Heart right ventricle (tissue), 16 donors: Measurements from ENCODE around the gene TMEM182. TPM values are rescaled to one million over a fixed set of nuclear protein-coding genes. Genes with fewer than 3 reads are reported as not detected.

Source experiments
- ATAC-seq, 8 donors: fragments of 200-7000 bp; cut with Tn5 transposase; one replicate each; pipeline ENCODE4 v1.9.1; 2020; ENCODE audit warnings: mild to moderate bottlenecking in 8 of 8, moderate library complexity in 8 of 8, moderate number of reproducible peaks in 1 of 8
- DNase-seq, 2 donors: peaks; one replicate each; pipeline ENCODE4 v3.0.0-alpha.2; 2020
- H3K27ac ChIP-seq, 10 donors: fragments of 200-600 bp; sonication (generic) in 2 of 10; one replicate each; pipeline versions ENCODE4 v1.5.0 to v1.8.0; 2020 to 2022; ENCODE audit warnings: mild to moderate bottlenecking in 3 of 10
- H3K27me3 ChIP-seq, 7 donors: fragments of 200-600 bp; one replicate each; pipeline ENCODE4 v1.8.0; 2021 to 2022; ENCODE audit warnings: mild to moderate bottlenecking in 2 of 7
- H3K36me3 ChIP-seq, 9 donors: fragments of 200-600 bp; sonication (generic) in 1 of 9; one replicate each; pipeline versions ENCODE4 v1.5.0 to v1.8.0; 2020 to 2022; ENCODE audit warnings: mild to moderate bottlenecking in 2 of 9
- H3K4me1 ChIP-seq, 9 donors: fragments of 200-600 bp; sonication (generic) in 1 of 9; one replicate each; pipeline versions ENCODE4 v1.5.0 to v1.8.0; 2020 to 2022; ENCODE audit warnings: mild to moderate bottlenecking in 4 of 9
- H3K4me3 ChIP-seq, 10 donors: fragments of 200-600 bp; sonication (generic) in 2 of 10; one replicate each; pipeline versions ENCODE4 v1.5.0 to v1.8.0; 2020 to 2022; ENCODE audit warnings: mild to moderate bottlenecking in 7 of 10, moderate library complexity in 2 of 10
- H3K9me3 ChIP-seq, 11 donors: fragments of 200-600 bp in 10 of 11; sonication (generic) in 2 of 11; one replicate each; pipeline versions ENCODE4 v1.5.0 to v1.8.0; 2013 to 2022; ENCODE audit warnings: mild to moderate bottlenecking in 2 of 11, control low read depth in 1 of 11, moderate library complexity in 1 of 11
- CTCF ChIP-seq, 9 donors: fragments of 200-600 bp; sonication (generic) in 2 of 9; IDR thresholded peaks; one replicate each; pipeline versions ENCODE4 v1.5.0 to v1.8.0; 2021 to 2022; ENCODE audit warnings: antibody characterized with exemption in 9 of 9, mild to moderate bottlenecking in 5 of 9, moderate library complexity in 1 of 9
- WGBS, 2 donors: extraction: QIAGEN DNeasy Blood & Tissue Kit; methylation state at CpG; one replicate each; pipeline ENCODE4 v1.1.7; 2013; ENCODE audit warnings: inconsistent platforms in 1 of 2; 5-methylcytosine and 5-hydroxymethylcytosine counted together
- intact Hi-C, 10 donors: fragments of 100-400 bp; cut with DNase I; formaldehyde crosslinking; loops; one replicate each; pipeline versions ENCODE4 v1.11.1 to v1.14.2; 2022
- polyA plus RNA-seq, 2 donors: library from polyadenylated mRNA; stranded (reverse); fragments of 200-250 nt; gene quantifications; one replicate each; pipeline ENCODE4 v1.2.3, GENCODE V29; 2013
- total RNA-seq, 10 donors: library from RNA; stranded (reverse); fragmentation: NEBNext Ultra II Directional in 3 of 10; extraction: Animal tissue kit (Norgen Biotek cat#: 25700) in 3 of 10; gene quantifications; one replicate each; pipeline versions ENCODE4 v1.2.1 to v1.2.4, GENCODE V29; 2021 to 2023
- donor health status: Arrhythmogenic right ventricular cardiomyopathy.
- donor health status: ischemic (EF 13 %, LVEDD 7.1; RV severe dilation, severe dysfunction).
- donor health status: healthy with polysubstance abuse.
- donor health status: DM: no; HTN: yes; CAD: no.
- donor health status: DM: no; HTN: no; CAD: no.
- donor health status: ischemic (EF 25% LVEDD 6.9; RV normal size, moderate dysfunction).
- donor health status: ischemic (EF 25% LVEDD 5.7; RV mildly dilated, moderate dysfunction).
- donor health status: healthy.
- donor health status: DM: yes; HTN: yes; CAD: no.
- donor health status: Ischemic cardiomyopathy.
- donor health status: ischemic (EF 35%, LVEDD 5.7; RV mildly dilated, moderate dysfunction).
- donor health status: nonischemic (EF 11% LVEDD 7.7; RV severe dilation, severe dysfunction).
- donor health status: DM: yes; HTN: yes; CAD: no.
- donor health status: PGD.
- donor health status: ischemic (EF 29% LVEDD 5.4; RV normal size, mild dysfunction).
- donor health status: nonischemic (EF 23%, LVEDD 6.1; RV moderate dilation, normal function).

TMEM182 gene
- total and polyA plus RNA-seq, 12 donors, result 10.1 to 225 (median 189) TPM

DNA sequence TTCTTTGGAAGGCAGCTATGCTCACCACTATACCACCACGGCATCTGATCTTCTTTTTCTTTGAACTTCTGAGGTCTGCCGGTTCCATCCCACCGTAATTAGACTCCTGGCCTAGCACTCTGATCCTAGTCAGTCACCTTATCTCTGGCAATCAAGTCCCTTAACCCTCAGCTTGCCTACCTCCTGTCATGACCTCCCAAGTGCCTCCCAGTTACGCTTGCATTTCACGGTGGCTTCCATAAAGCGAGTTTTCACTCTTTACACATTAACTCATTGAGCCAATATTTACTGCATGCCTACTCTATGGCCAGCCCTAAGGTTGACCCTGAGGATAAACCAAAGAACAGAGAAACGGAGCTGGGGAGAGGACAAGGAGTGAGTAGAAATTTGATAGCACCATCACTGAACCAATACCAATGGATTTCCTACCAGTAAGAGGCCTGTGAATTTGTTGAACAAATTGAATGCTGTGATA is 37.8 kb upstream of the TMEM182 start:
- WGBS, 2 donors, result 73 to 80% methylated on average over 7 of the region's 7 CpGs
- DNase-seq (no peak), ATAC-seq (no peak)
- Histone ChIP-seq H3K27ac (no peak overlapping the region), H3K9me3 (no peaks in the 10 kb centered on the region), H3K4me3 (no peak overlapping the region), H3K27me3 (no peaks in the 10 kb centered on the region), H3K4me1 (no peaks in the 10 kb centered on the region), H3K36me3 (peaks cover 0 to 90% (median 12%) of the 10 kb centered on the region in 9 donors)
- no peak for TF ChIP-seq CTCF (IDR thresholded peaks at IDR 0.05)
- intact Hi-C loops, result no loop called here

GRCh38 chr2:102724553-102724952 is 37.3 kb upstream of the TMEM182 start:
- H3K36me3 ChIP-seq, result peaks cover 0 to 92% (median 11%) of the 10 kb centered on the region in 9 donors
- H3K4me1 ChIP-seq, result no peaks in the 10 kb centered on the region
- WGBS, 2 donors, result 92% methylated on average over 10 of the region's 10 CpGs
- DNase-seq, result no peak
- H3K27me3 ChIP-seq, result no peaks in the 10 kb centered on the region
- intact Hi-C loops, result no loop called here
- H3K27ac ChIP-seq, result no peak overlapping the region
- no peak for ATAC-seq
- H3K4me3 ChIP-seq, result no peak overlapping the region
- H3K9me3 ChIP-seq, result no peaks in the 10 kb centered on the region
- no peak for TF ChIP-seq CTCF (IDR thresholded peaks at IDR 0.05)

GRCh38 chr2:102726128-102727087 is 35.4 kb upstream of the TMEM182 start:
- Histone ChIP-seq H3K36me3 (peaks cover 0 to 93% (median 10%) of the 10 kb centered on the region in 9 donors), H3K4me3 (no peak overlapping the region), H3K27ac (no peak overlapping the region), H3K27me3 (no peaks in the 10 kb centered on the region), H3K9me3 (no peaks in the 10 kb centered on the region), H3K4me1 (no peaks in the 10 kb centered on the region)
- intact Hi-C loops, result no loop called here
- TF ChIP-seq CTCF (IDR thresholded peaks at IDR 0.05), result no peak
- 68 to 72% methylated on average over 15 of the region's 15 CpGs for WGBS, 2 donors
- ATAC-seq (peak in 3 of 8 donors; percentile 16 to 50 (median 25)), DNase-seq (no peak)

- no peaks in the 10 kb centered on the region for H3K9me3 ChIP-seq
- peak in 1 of 8 donors; percentile 7 for ATAC-seq
- no peaks in the 10 kb centered on the region for H3K27me3 ChIP-seq
- H3K4me1 ChIP-seq, result peaks cover 0 to 24% (median 13%) of the 10 kb centered on the region in 9 donors
- no peak for DNase-seq
- no peak for TF ChIP-seq CTCF (IDR thresholded peaks at IDR 0.05)
- intact Hi-C loops, result no loop called here
- H3K27ac ChIP-seq, result peak overlapping the region in 3 of 10 donors; percentile 85 to 88 (median 87)
- peaks cover 0 to 18% (median 9%) of the 10 kb centered on the region in 9 donors for H3K36me3 ChIP-seq
- 75 to 79% methylated on average over 15 of the region's 15 CpGs for WGBS, 2 donors
- peak overlapping the region in 8 of 10 donors; percentile 76 to 99 (median 82) for H3K4me3 ChIP-seq
These were observed 26.3 kb upstream of the TMEM182 start for GRCh38 chr2:102735416-102736109.
